HCT116 (cell line): Measurements from ENCODE around the gene CD40.

Source experiments
- CTCF ChIP-seq, 3 experiments: fragments of 200-600 bp in 1 of 3; sonication (generic) in 1 of 3; IDR thresholded peaks in 2 of 3; conservative IDR thresholded peaks in 1 of 3; 2 replicates each; pipeline ENCODE4 v1.5.1; 2012 to 2017; ENCODE audit warnings: low read depth in 2 of 3, low read length in 2 of 3, antibody characterized with exemption in 1 of 3, borderline replicate concordance in 1 of 3, control low read depth in 1 of 3, mild to moderate bottlenecking in 1 of 3, mixed read lengths in 1 of 3, mixed run types in 1 of 3, moderate library complexity in 1 of 3; ENCODE audit not compliant: insufficient read depth in 1 of 3
- ELF1 ChIP-seq: IDR thresholded peaks from 2 replicates; pipeline ENCODE4 v1.6.1; 2012; ENCODE audit warnings: low read depth, borderline replicate concordance
- EZH2 ChIP-seq: fragments of 200-600 bp; sonication (generic); IDR thresholded peaks from 2 replicates; pipeline ENCODE4 v1.6.1; 2017; ENCODE audit warnings: antibody characterized with exemption, mixed run types
- FOSL1 ChIP-seq: IDR thresholded peaks from 2 replicates; pipeline ENCODE4 v1.6.1; 2012; ENCODE audit warnings: low read depth
- MAX ChIP-seq: IDR thresholded peaks from 2 replicates; pipeline ENCODE4 v1.6.1; 2012
- POLR2A ChIP-seq: IDR thresholded peaks from 2 replicates; pipeline ENCODE4 v1.7.0; 2011; ENCODE audit warnings: borderline replicate concordance; ENCODE audit not compliant: insufficient read depth, insufficient read length; ENCODE audit errors: extremely low read depth
- POLR2AphosphoS5 ChIP-seq: IDR thresholded peaks from 2 replicates; pipeline ENCODE4 v1.6.1; 2011; ENCODE audit warnings: mild to moderate bottlenecking, low read depth, low read length, moderate library complexity
- RAD21 ChIP-seq: IDR thresholded peaks from 2 replicates; pipeline ENCODE4 v1.6.1; 2012; ENCODE audit warnings: low read depth, mild to moderate bottlenecking
- SIN3A ChIP-seq: IDR thresholded peaks from 2 replicates; pipeline ENCODE4 v1.6.1; 2012; ENCODE audit warnings: low read depth
- YY1 ChIP-seq: IDR thresholded peaks from 2 replicates; pipeline ENCODE4 v1.6.1; 2011; ENCODE audit warnings: low read length, low read depth, moderate library complexity, mild to moderate bottlenecking; ENCODE audit not compliant: insufficient replicate concordance; ENCODE audit errors: extremely low read depth
- ZBTB33 ChIP-seq: IDR thresholded peaks from 2 replicates; pipeline ENCODE4 v1.6.1; 2011; ENCODE audit warnings: mild to moderate bottlenecking, low read length, moderate library complexity; ENCODE audit not compliant: insufficient replicate concordance; ENCODE audit errors: extremely low read depth
- ZNF274 ChIP-seq: fragments of 200-500 bp; sonication (Bioruptor generic); IDR thresholded peaks from 2 replicates; pipeline ENCODE4 v1.6.1; 2014; ENCODE audit warnings: mild to moderate bottlenecking, low read depth, low read length, inconsistent platforms

- TF ChIP-seq CTCF (IDR thresholded peaks at IDR 0.05 in 2 of 3, conservative IDR thresholded peaks at IDR 0.05 in 1 of 3; ENCODE audit: borderline replicate concordance in 1 of 3, insufficient read depth in 1 of 3, low read depth in 2 of 3, low read length in 2 of 3) = no peak
- no peak for TF ChIP-seq YY1
- no peak for TF ChIP-seq ELF1
- TF ChIP-seq EZH2 = no peak
- TF ChIP-seq POLR2A = no peak
- no peak for TF ChIP-seq POLR2AphosphoS5
- no peak for TF ChIP-seq SIN3A
- no peak for TF ChIP-seq ZBTB33
- no peak for TF ChIP-seq ZNF274
- TF ChIP-seq MAX = no peak
- TF ChIP-seq FOSL1 = no peak
- TF ChIP-seq RAD21 = no peak
These were observed 973 bp downstream of the CD40 start for GRCh38 chr20:46119028-46119546.
